A549 (cell line): Measurements from ENCODE around the gene LTBP4. TPM values are rescaled to one million over a fixed set of nuclear protein-coding genes. Genes with fewer than 3 reads are reported as not detected.

Experiments
- ATAC-seq, 2 experiments: fragments of 200-7000 bp in 1 of 2; fragments of >200 bp in 1 of 2; cut with Nextera tagmentation in 1 of 2; cut with Tn5 transposase in 1 of 2; 3 replicates each; pipeline versions ENCODE4 v1.8.0 to v1.9.1; 2018 to 2020; ENCODE audit warnings: mild to moderate bottlenecking in 1 of 2, moderate library complexity in 1 of 2
- CTCF ChIA-PET: fragments of 300-600 bp; sonication (Branson Sonifier 250); formaldehyde crosslinking; extraction: SDS; loops from one replicate; lab custom pipeline; 2021; ENCODE audit warnings: antibody characterized with exemption, inconsistent platforms; lab: Yijun Ruan, JAX
- POLR2A ChIA-PET: fragments of 350-600 bp; formaldehyde crosslinking; extraction: SDS; loops from one replicate; lab custom pipeline; 2021; ENCODE audit warnings: antibody characterized with exemption, inconsistent platforms; lab: Yijun Ruan, JAX
- DNase-seq, 2 experiments: peaks; one replicate each; pipeline versions ENCODE4 v3.0.0 to v3.0.0-alpha.2; 2011 to 2016; ENCODE audit warnings: low read depth in 1 of 2, low spot score in 1 of 2
- FAIRE-seq: peaks from 2 replicates; lab custom pipeline; 2011; peaks lifted over from hg19 to GRCh38; lab: Jason Lieb, UNC
- H3K27ac ChIP-seq, 2 experiments: fragments of >200 bp; sonication (Bioruptor Twin); formaldehyde crosslinking; 3 replicates each; pipeline ENCODE4 v1.5.1; 2016 to 2017
- H3K4me1 ChIP-seq: fragments of >200 bp; sonication (Bioruptor Twin); formaldehyde crosslinking; 3 replicates; pipeline ENCODE4 v1.6.1; 2016
- H3K4me2 ChIP-seq: fragments of >200 bp; sonication (Bioruptor Twin); formaldehyde crosslinking; 3 replicates; pipeline ENCODE4 v1.6.1; 2016
- H3K4me3 ChIP-seq: fragments of >200 bp; sonication (Bioruptor Twin); formaldehyde crosslinking; 3 replicates; pipeline ENCODE4 v1.5.1; 2016
- H3K9me3 ChIP-seq: fragments of >200 bp; sonication (Bioruptor Twin); formaldehyde crosslinking; 3 replicates; pipeline ENCODE4 v1.6.1; 2016
- CBX8 ChIP-seq: fragments of 200-600 bp; sonication (generic); IDR thresholded peaks from 2 replicates; pipeline ENCODE4 v1.6.1; 2016
- CHD2 ChIP-seq: fragments of 150-350 bp; IDR thresholded peaks from 2 replicates; pipeline ENCODE4 v1.6.1; 2014; ENCODE audit warnings: low read length; ENCODE audit not compliant: partially characterized antibody
- CHD4 ChIP-seq: fragments of 200-600 bp; sonication (generic); IDR thresholded peaks from 2 replicates; pipeline ENCODE4 v1.6.1; 2016; ENCODE audit warnings: antibody characterized with exemption, mild to moderate bottlenecking, borderline replicate concordance
- ELK1 ChIP-seq: fragments of 150-350 bp; IDR thresholded peaks from 2 replicates; pipeline ENCODE4 v1.6.1; 2014; ENCODE audit warnings: low read depth, mild to moderate bottlenecking, low read length
- EP300 ChIP-seq, 2 experiments: fragments of >200 bp; sonication (Bioruptor Twin); formaldehyde crosslinking; IDR thresholded peaks; 2 replicates in 1 of 2; 3 replicates in 1 of 2; pipeline ENCODE4 v1.6.1; 2016 to 2017
- FOSL2 ChIP-seq, 2 experiments: fragments of 450-650 bp in 1 of 2; fragments of >200 bp in 1 of 2; sonication (Bioruptor Twin) in 1 of 2; formaldehyde crosslinking; IDR thresholded peaks; 2 replicates each; pipeline versions ENCODE4 v1.5.0 to v1.6.1; 2016 to 2020; ENCODE audit warnings: mild to moderate bottlenecking in 1 of 2, moderate library complexity in 1 of 2
- FOXS1 ChIP-seq: fragments of 250-450 bp; sonication (Bioruptor Pico); IDR thresholded peaks from 2 replicates; pipeline ENCODE4 v1.5.0; 2020; ENCODE audit warnings: mild to moderate bottlenecking, moderate library complexity
- HES2 ChIP-seq: fragments of >200 bp; sonication (Bioruptor Twin); formaldehyde crosslinking; IDR thresholded peaks from 2 replicates; pipeline ENCODE4 v1.6.1; 2016
- HEYL ChIP-seq: fragments of 250-450 bp; sonication (Bioruptor Pico); IDR thresholded peaks from 2 replicates; pipeline ENCODE4 v1.8.0; 2021; ENCODE audit warnings: mild to moderate bottlenecking, moderate library complexity
- JUN ChIP-seq, 2 experiments: fragments of >200 bp; sonication (Bioruptor Twin); formaldehyde crosslinking; IDR thresholded peaks; 2 replicates in 1 of 2; 3 replicates in 1 of 2; pipeline ENCODE4 v1.6.1; 2016 to 2017
- KDM5A ChIP-seq: fragments of 200-600 bp; sonication (generic); IDR thresholded peaks from 2 replicates; pipeline ENCODE4 v1.6.1; 2016; ENCODE audit warnings: antibody characterized with exemption, mild to moderate bottlenecking
- NFE2L2 ChIP-seq: fragments of 150-350 bp; conservative IDR thresholded peaks from 2 replicates; pipeline ENCODE4 v1.6.1; 2014; ENCODE audit warnings: low read length
- NR3C1 ChIP-seq: fragments of >200 bp; sonication (Bioruptor Twin); formaldehyde crosslinking; IDR thresholded peaks from 3 replicates; pipeline ENCODE4 v1.6.1; 2017
- PBX3 ChIP-seq: IDR thresholded peaks from 2 replicates; pipeline ENCODE4 v1.6.1; 2012
- PHF8 ChIP-seq: fragments of 200-600 bp; sonication (generic); IDR thresholded peaks from 2 replicates; pipeline ENCODE4 v1.6.1; 2016; ENCODE audit warnings: low read depth, mild to moderate bottlenecking, antibody characterized with exemption, moderate library complexity, borderline replicate concordance
- RCOR1 ChIP-seq: fragments of 150-350 bp; IDR thresholded peaks from 2 replicates; pipeline ENCODE4 v1.6.1; 2014; ENCODE audit warnings: antibody characterized with exemption, low read length, low read depth
- RNF2 ChIP-seq: fragments of 200-600 bp; sonication (generic); IDR thresholded peaks from 2 replicates; pipeline ENCODE4 v1.6.1; 2016; ENCODE audit warnings: low read depth, mild to moderate bottlenecking, antibody characterized with exemption, moderate library complexity, borderline replicate concordance
- TP53 ChIP-seq: fragments of 250-450 bp; sonication (Bioruptor Pico); IDR thresholded peaks from 2 replicates; pipeline ENCODE4 v1.5.0; 2021; ENCODE audit warnings: mild to moderate bottlenecking, moderate library complexity
- ZC3H11A ChIP-seq: fragments of 450-650 bp; IDR thresholded peaks from 2 replicates; pipeline ENCODE4 v1.6.1; 2014; ENCODE audit warnings: antibody characterized with exemption, mild to moderate bottlenecking
- ZFP36 ChIP-seq: fragments of 450-650 bp; IDR thresholded peaks from 2 replicates; pipeline ENCODE4 v1.6.1; 2014; ENCODE audit warnings: borderline replicate concordance; ENCODE audit not compliant: partially characterized antibody
- WGBS: methylation state at CpG from one replicate; pipeline ENCODE4 v1.1.6; 2017; ENCODE audit errors: missing lambda C conversion rate; 5-methylcytosine and 5-hydroxymethylcytosine counted together
- polyA plus RNA-seq, 4 experiments: library from polyadenylated mRNA; depleted of rRNA in 3 of 4; stranded (reverse); fragments of >200 nt; fragmentation: RNase III in 1 of 4; extraction: RNeasy Plus Mini Kit Qiagen cat#74134 plus additional on column Dnase treatment in 1 of 4; gene quantifications; 2 replicates in 3 of 4; 3 replicates in 1 of 4; pipeline ENCODE4 v1.2.3, GENCODE V29; 2011 to 2017
- TF ChIP-seq, protein P1 (sequence below): fragments of >200 bp; sonication (Bioruptor Twin); formaldehyde crosslinking; IDR thresholded peaks from 3 replicates; pipeline ENCODE4 v1.5.1; 2016
- TF ChIP-seq, protein P2 (sequence below): fragments of >200 bp; sonication (Bioruptor Twin); formaldehyde crosslinking; IDR thresholded peaks from 3 replicates; pipeline ENCODE4 v1.6.1; 2016

The LTBP4 gene
- polyA plus RNA-seq, 2 of the 4 experiments (the other 2 are of a cell fraction), result 23.1 to 43.2 TPM

DNA sequence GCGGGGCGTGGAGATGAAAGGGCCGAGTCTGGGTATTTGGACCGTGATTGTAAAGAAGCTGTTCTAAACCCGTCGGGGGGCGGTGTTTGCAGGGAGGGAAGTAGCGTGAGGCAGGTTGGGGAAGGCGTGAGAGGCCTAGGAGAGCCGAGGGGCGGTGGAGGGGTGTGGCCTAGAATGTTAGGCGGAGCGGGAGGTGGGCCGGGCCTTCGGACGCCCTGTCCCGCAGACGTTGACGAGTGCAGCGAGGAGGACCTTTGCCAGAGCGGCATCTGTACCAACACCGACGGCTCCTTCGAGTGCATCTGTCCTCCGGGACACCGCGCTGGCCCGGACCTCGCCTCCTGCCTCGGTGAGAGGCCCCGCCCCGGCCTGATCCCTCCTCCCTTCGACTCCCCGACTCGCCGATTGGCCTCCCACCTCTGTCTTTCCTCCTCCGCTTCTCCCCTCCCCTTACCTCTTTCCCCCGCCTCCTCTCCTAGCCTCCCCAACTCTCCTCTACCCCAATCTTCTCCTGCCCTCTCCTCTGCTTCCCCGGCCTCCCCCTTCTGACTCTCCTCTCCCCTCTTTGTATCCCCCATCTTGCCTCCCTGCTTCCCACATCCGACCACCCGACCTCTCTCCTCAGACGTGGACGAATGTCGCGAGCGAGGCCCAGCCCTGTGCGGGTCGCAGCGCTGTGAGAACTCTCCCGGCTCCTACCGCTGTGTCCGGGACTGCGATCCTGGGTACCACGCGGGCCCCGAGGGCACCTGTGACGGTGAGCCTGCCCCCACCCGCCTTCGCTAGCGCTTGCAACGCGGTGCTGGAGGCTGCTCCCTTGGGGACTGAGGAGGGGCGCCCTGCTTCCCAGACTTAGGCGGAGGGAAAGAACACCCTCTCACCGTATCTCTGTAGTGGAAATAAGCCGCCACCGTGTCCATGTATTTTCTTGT is 12.8 kb downstream of the LTBP4 start:
- H3K27ac ChIP-seq, result peak overlapping the region; percentile 60 to 74
- CTCF ChIA-PET, result interaction anchor here (0.6 to 15.6 kb wide), 8 partner anchors 10 to 298 kb away, joined by 3 to 423 read pairs (median 4); no protein-coding TSS in a partner anchor

GRCh38 chr19:40614622-40615411 is 13.6 kb downstream of the LTBP4 start:
- ATAC-seq (peak in 1 of 2 experiments; percentile 9; a peak in 3 of 6 replicates), DNase-seq (peak in 1 of 2 experiments; percentile 68), FAIRE-seq (no peak)
- Histone ChIP-seq H3K4me3 (no peak overlapping the region), H3K9me3 (no peaks in the 10 kb centered on the region), H3K27ac (no peak overlapping the region), H3K4me1 (peaks cover 16% of the 10 kb centered on the region; the same call in 2 of the 3 replicates), H3K4me2 (peak overlapping the region; percentile 48)
- TF ChIP-seq CHD2, result no peak
- TF ChIP-seq RNF2, result no peak
- no peak for TF ChIP-seq HEYL
- no peak for TF ChIP-seq NR3C1
- no peak for TF ChIP-seq FOXS1 (CRISPR knock-in tag)
- TF ChIP-seq TP53, result no peak
- no peak for TF ChIP-seq HES2
- no peak for TF ChIP-seq PBX3
- TF ChIP-seq, protein P1, sequence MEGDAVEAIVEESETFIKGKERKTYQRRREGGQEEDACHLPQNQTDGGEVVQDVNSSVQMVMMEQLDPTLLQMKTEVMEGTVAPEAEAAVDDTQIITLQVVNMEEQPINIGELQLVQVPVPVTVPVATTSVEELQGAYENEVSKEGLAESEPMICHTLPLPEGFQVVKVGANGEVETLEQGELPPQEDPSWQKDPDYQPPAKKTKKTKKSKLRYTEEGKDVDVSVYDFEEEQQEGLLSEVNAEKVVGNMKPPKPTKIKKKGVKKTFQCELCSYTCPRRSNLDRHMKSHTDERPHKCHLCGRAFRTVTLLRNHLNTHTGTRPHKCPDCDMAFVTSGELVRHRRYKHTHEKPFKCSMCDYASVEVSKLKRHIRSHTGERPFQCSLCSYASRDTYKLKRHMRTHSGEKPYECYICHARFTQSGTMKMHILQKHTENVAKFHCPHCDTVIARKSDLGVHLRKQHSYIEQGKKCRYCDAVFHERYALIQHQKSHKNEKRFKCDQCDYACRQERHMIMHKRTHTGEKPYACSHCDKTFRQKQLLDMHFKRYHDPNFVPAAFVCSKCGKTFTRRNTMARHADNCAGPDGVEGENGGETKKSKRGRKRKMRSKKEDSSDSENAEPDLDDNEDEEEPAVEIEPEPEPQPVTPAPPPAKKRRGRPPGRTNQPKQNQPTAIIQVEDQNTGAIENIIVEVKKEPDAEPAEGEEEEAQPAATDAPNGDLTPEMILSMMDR, result no peak
- TF ChIP-seq CBX8, result no peak
- TF ChIP-seq CHD4, result no peak
- TF ChIP-seq ZC3H11A, result no peak
- no peak for TF ChIP-seq PHF8
- TF ChIP-seq JUN (IDR thresholded peaks at IDR 0.05), result no peak
- no peak for TF ChIP-seq EP300 (IDR thresholded peaks at IDR 0.05)
- no peak for TF ChIP-seq FOSL2 (IDR thresholded peaks at IDR 0.05)
- no peak for TF ChIP-seq FOSL2 (CRISPR knock-in tag; IDR thresholded peaks at IDR 0.05)
- TF ChIP-seq ELK1, result no peak
- TF ChIP-seq RCOR1, result no peak
- TF ChIP-seq KDM5A, result no peak
- TF ChIP-seq, protein P2, sequence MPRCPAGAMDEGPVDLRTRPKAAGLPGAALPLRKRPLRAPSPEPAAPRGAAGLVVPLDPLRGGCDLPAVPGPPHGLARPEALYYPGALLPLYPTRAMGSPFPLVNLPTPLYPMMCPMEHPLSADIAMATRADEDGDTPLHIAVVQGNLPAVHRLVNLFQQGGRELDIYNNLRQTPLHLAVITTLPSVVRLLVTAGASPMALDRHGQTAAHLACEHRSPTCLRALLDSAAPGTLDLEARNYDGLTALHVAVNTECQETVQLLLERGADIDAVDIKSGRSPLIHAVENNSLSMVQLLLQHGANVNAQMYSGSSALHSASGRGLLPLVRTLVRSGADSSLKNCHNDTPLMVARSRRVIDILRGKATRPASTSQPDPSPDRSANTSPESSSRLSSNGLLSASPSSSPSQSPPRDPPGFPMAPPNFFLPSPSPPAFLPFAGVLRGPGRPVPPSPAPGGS, result no peak
- CTCF ChIA-PET, result interaction anchor here (1.3 to 15.6 kb wide), 5 partner anchors 9 to 85 kb away, joined by 3 to 423 read pairs (median 12); no protein-coding TSS in a partner anchor
- WGBS, result 64% methylated on average over 27 of the region's 27 CpGs
- POLR2A ChIA-PET, result no interaction called here

More for the DNA sequence above, 12.8 kb downstream of the LTBP4 start:
- FAIRE-seq (no peak), ATAC-seq (peak; percentile 54 to 76), DNase-seq (peak; percentile 72 to 92)
- H3K4me3 ChIP-seq, result peak overlapping the region; percentile 44
- TF ChIP-seq JUN (IDR thresholded peaks at IDR 0.05) (peak in 1 of 2 experiments; percentile 3; a peak in 1 of 5 replicates), EP300 (IDR thresholded peaks at IDR 0.05) (no peak), NFE2L2 (no peak), KDM5A (no peak), ZFP36 (no peak)
- H3K9me3 ChIP-seq, result no peaks in the 10 kb centered on the region
- H3K4me1 ChIP-seq, result peaks cover 16% of the 10 kb centered on the region; the same call in 2 of the 3 replicates
- POLR2A ChIA-PET, result interaction anchor here (0.6 to 1.4 kb wide), 3 partner anchors 16 to 609 kb away, joined by 3 to 12 read pairs (median 5); no protein-coding TSS in a partner anchor
- WGBS, result 78% methylated on average over 67 of the region's 67 CpGs
- H3K4me2 ChIP-seq, result peak overlapping the region; percentile 48
